Hepatocyte (in vitro differentiated cells): ENCODE results near the gene HNRNPA2B1. TPM values are rescaled to one million over a fixed set of nuclear protein-coding genes. Genes with fewer than 3 reads are reported as not detected.

ENCODE experiments used
- DNase-seq: peaks from one replicate; pipeline ENCODE4 v3.0.0-alpha.2; 2016; ENCODE audit warnings: low spot score
- H2AFZ ChIP-seq: fragments of 200-600 bp; sonication (generic); 2 replicates; pipeline ENCODE4 v1.6.0; 2016; ENCODE audit warnings: antibody characterized with exemption, mild to moderate bottlenecking
- H3K27ac ChIP-seq: fragments of 200-600 bp; sonication (generic); 2 replicates; pipeline ENCODE4 v1.5.1; 2016; ENCODE audit warnings: mild to moderate bottlenecking
- H3K27me3 ChIP-seq: fragments of 200-600 bp; sonication (generic); 2 replicates; pipeline ENCODE4 v1.6.1; 2016
- H3K36me3 ChIP-seq: fragments of 200-600 bp; sonication (generic); replicated peaks from 2 replicates; pipeline ENCODE4 v1.5.1; 2016; ENCODE audit warnings: low read depth; ENCODE audit not compliant: insufficient read depth
- H3K4me1 ChIP-seq: fragments of 200-600 bp; sonication (generic); 2 replicates; pipeline ENCODE4 v1.5.1; 2016; ENCODE audit warnings: mild to moderate bottlenecking, moderate library complexity; ENCODE audit not compliant: insufficient read depth
- H3K4me2 ChIP-seq: fragments of 200-600 bp; sonication (generic); 2 replicates; pipeline ENCODE4 v1.6.0; 2016
- H3K4me3 ChIP-seq: fragments of 200-600 bp; sonication (generic); 2 replicates; pipeline ENCODE4 v1.5.1; 2016; ENCODE audit warnings: mild to moderate bottlenecking
- H3K79me2 ChIP-seq: fragments of 200-600 bp; sonication (generic); 2 replicates; pipeline ENCODE4 v1.6.0; 2017; ENCODE audit warnings: mild to moderate bottlenecking
- H3K9me2 ChIP-seq: fragments of 200-600 bp; sonication (generic); replicated peaks from 2 replicates; pipeline ENCODE4 v1.6.0; 2017; ENCODE audit warnings: mild to moderate bottlenecking; ENCODE audit not compliant: insufficient read depth
- H3K9me3 ChIP-seq: fragments of 200-600 bp; sonication (generic); 2 replicates; pipeline ENCODE4 v1.5.1; 2016; ENCODE audit warnings: low read depth, mild to moderate bottlenecking
- H4K20me1 ChIP-seq: fragments of 200-600 bp; sonication (generic); 2 replicates; pipeline ENCODE4 v1.6.0; 2016; ENCODE audit warnings: mild to moderate bottlenecking; ENCODE audit not compliant: insufficient read depth, poor library complexity, severe bottlenecking
- CTCF ChIP-seq: fragments of 200-600 bp; sonication (generic); IDR thresholded peaks from 2 replicates; pipeline ENCODE4 v1.5.1; 2016; ENCODE audit warnings: antibody characterized with exemption, mild to moderate bottlenecking; ENCODE audit not compliant: poor library complexity
- EZH2 ChIP-seq: fragments of 200-600 bp; sonication (generic); IDR thresholded peaks from 2 replicates; pipeline ENCODE4 v1.6.1; 2016; ENCODE audit warnings: antibody characterized with exemption, mild to moderate bottlenecking, borderline replicate concordance
- EZH2phosphoT487 ChIP-seq: fragments of 200-600 bp; sonication (generic); IDR thresholded peaks from one replicate; pipeline ENCODE4 v1.6.1; 2018; ENCODE audit warnings: antibody characterized with exemption, mild to moderate bottlenecking, low read depth, moderate library complexity; ENCODE audit not compliant: unreplicated experiment, severe bottlenecking
- WGBS: methylation state at CpG from one replicate; pipeline ENCODE4 v1.1.6; 2016; ENCODE audit warnings: low lambda C conversion rate; ENCODE audit errors: missing lambda C conversion rate; 5-methylcytosine and 5-hydroxymethylcytosine counted together
- polyA plus RNA-seq: library from polyadenylated mRNA; unstranded; fragments of >200 nt; fragmentation: Nextera tagmentation; extraction: Ambion mirVana; gene quantifications from 2 replicates; pipeline ENCODE4 v1.2.1, GENCODE V29; 2016
- total RNA-seq: library from RNA; depleted of rRNA; stranded (reverse); fragments of >200 nt; gene quantifications from 2 replicates; pipeline ENCODE4 v1.2.3, GENCODE V29; 2014

HNRNPA2B1 gene
- total and polyA plus RNA-seq, 2 experiments from 2014 or later = 193 to 553 TPM

GRCh38 chr7:26200038-26200443 is 505 bp downstream of the HNRNPA2B1 start:
- Histone ChIP-seq H3K4me3 (peak overlapping the region; percentile 81), H3K9me2 (no peaks in the 10 kb centered on the region), H3K36me3 (no peaks in the 10 kb centered on the region), H2AFZ (peak overlapping the region; percentile 48), H3K27me3 (no peaks in the 10 kb centered on the region), H3K4me2 (no peak overlapping the region), H3K27ac (peak overlapping the region; percentile 99), H3K4me1 (peaks cover 30% of the 10 kb centered on the region), H4K20me1 (peaks cover 73% of the 10 kb centered on the region), H3K79me2 (peaks cover 89% of the 10 kb centered on the region), H3K9me3 (no peaks in the 10 kb centered on the region)
- TF ChIP-seq EZH2phosphoT487 (no peak), CTCF (no peak), EZH2 (no peak)
- WGBS = under 1% methylated on average over 29 of the region's 29 CpGs
- DNase-seq = peak; percentile 86

GRCh38 chr7:26199301-26200037 is 1.1 kb downstream of the HNRNPA2B1 start:
- Histone ChIP-seq H2AFZ (peak overlapping the region; percentile 48), H3K4me1 (peaks cover 25% of the 10 kb centered on the region), H4K20me1 (peaks cover 73% of the 10 kb centered on the region), H3K9me3 (no peaks in the 10 kb centered on the region), H3K27ac (peak overlapping the region; percentile 99), H3K27me3 (no peaks in the 10 kb centered on the region), H3K36me3 (no peaks in the 10 kb centered on the region), H3K4me2 (peak overlapping the region; percentile 84), H3K79me2 (peaks cover 89% of the 10 kb centered on the region), H3K9me2 (no peaks in the 10 kb centered on the region), H3K4me3 (peak overlapping the region; percentile 81)
- TF ChIP-seq EZH2 (no peak), CTCF (no peak), EZH2phosphoT487 (no peak)
- DNase-seq = peak; percentile 77
- WGBS = under 1% methylated on average over 36 of the region's 36 CpGs

GRCh38 chr7:26198781-26199169 is 1.8 kb downstream of the HNRNPA2B1 start:
- Histone ChIP-seq H2AFZ (no peak overlapping the region), H4K20me1 (peaks cover 73% of the 10 kb centered on the region), H3K9me3 (no peaks in the 10 kb centered on the region), H3K4me3 (peak overlapping the region; percentile 81), H3K27me3 (no peaks in the 10 kb centered on the region), H3K79me2 (peaks cover 89% of the 10 kb centered on the region), H3K4me1 (peaks cover 20% of the 10 kb centered on the region), H3K27ac (peak overlapping the region; percentile 99), H3K4me2 (peak overlapping the region; percentile 84), H3K36me3 (no peaks in the 10 kb centered on the region), H3K9me2 (no peaks in the 10 kb centered on the region)
- no peak for TF ChIP-seq CTCF
- TF ChIP-seq EZH2phosphoT487 = no peak
- no peak for TF ChIP-seq EZH2
- under 1% methylated on average over 7 of the region's 7 CpGs for WGBS
- no peak for DNase-seq
